Heart right ventricle (tissue), 16 donors: ENCODE data around the gene GRIN3B. TPM values are rescaled to one million over a fixed set of nuclear protein-coding genes. Genes with fewer than 3 reads are reported as not detected.

Source experiments
- ATAC-seq, 8 donors: fragments of 200-7000 bp; cut with Tn5 transposase; one replicate each; pipeline ENCODE4 v1.9.1; 2020; ENCODE audit warnings: mild to moderate bottlenecking in 8 of 8, moderate library complexity in 8 of 8, moderate number of reproducible peaks in 1 of 8
- DNase-seq, 2 donors: peaks; one replicate each; pipeline ENCODE4 v3.0.0-alpha.2; 2020
- H3K27ac ChIP-seq, 10 donors: fragments of 200-600 bp; sonication (generic) in 2 of 10; one replicate each; pipeline versions ENCODE4 v1.5.0 to v1.8.0; 2020 to 2022; ENCODE audit warnings: mild to moderate bottlenecking in 3 of 10
- H3K27me3 ChIP-seq, 7 donors: fragments of 200-600 bp; one replicate each; pipeline ENCODE4 v1.8.0; 2021 to 2022; ENCODE audit warnings: mild to moderate bottlenecking in 2 of 7
- H3K36me3 ChIP-seq, 9 donors: fragments of 200-600 bp; sonication (generic) in 1 of 9; one replicate each; pipeline versions ENCODE4 v1.5.0 to v1.8.0; 2020 to 2022; ENCODE audit warnings: mild to moderate bottlenecking in 2 of 9
- H3K4me1 ChIP-seq, 9 donors: fragments of 200-600 bp; sonication (generic) in 1 of 9; one replicate each; pipeline versions ENCODE4 v1.5.0 to v1.8.0; 2020 to 2022; ENCODE audit warnings: mild to moderate bottlenecking in 4 of 9
- H3K4me3 ChIP-seq, 10 donors: fragments of 200-600 bp; sonication (generic) in 2 of 10; one replicate each; pipeline versions ENCODE4 v1.5.0 to v1.8.0; 2020 to 2022; ENCODE audit warnings: mild to moderate bottlenecking in 7 of 10, moderate library complexity in 2 of 10
- H3K9me3 ChIP-seq, 11 donors: fragments of 200-600 bp in 10 of 11; sonication (generic) in 2 of 11; one replicate each; pipeline versions ENCODE4 v1.5.0 to v1.8.0; 2013 to 2022; ENCODE audit warnings: mild to moderate bottlenecking in 2 of 11, control low read depth in 1 of 11, moderate library complexity in 1 of 11
- CTCF ChIP-seq, 9 donors: fragments of 200-600 bp; sonication (generic) in 2 of 9; IDR thresholded peaks; one replicate each; pipeline versions ENCODE4 v1.5.0 to v1.8.0; 2021 to 2022; ENCODE audit warnings: antibody characterized with exemption in 9 of 9, mild to moderate bottlenecking in 5 of 9, moderate library complexity in 1 of 9
- WGBS, 2 donors: extraction: QIAGEN DNeasy Blood & Tissue Kit; methylation state at CpG; one replicate each; pipeline ENCODE4 v1.1.7; 2013; ENCODE audit warnings: inconsistent platforms in 1 of 2; 5-methylcytosine and 5-hydroxymethylcytosine counted together
- intact Hi-C, 10 donors: fragments of 100-400 bp; cut with DNase I; formaldehyde crosslinking; loops; one replicate each; pipeline versions ENCODE4 v1.11.1 to v1.14.2; 2022
- polyA plus RNA-seq, 2 donors: library from polyadenylated mRNA; stranded (reverse); fragments of 200-250 nt; gene quantifications; one replicate each; pipeline ENCODE4 v1.2.3, GENCODE V29; 2013
- total RNA-seq, 10 donors: library from RNA; stranded (reverse); fragmentation: NEBNext Ultra II Directional in 3 of 10; extraction: Animal tissue kit (Norgen Biotek cat#: 25700) in 3 of 10; gene quantifications; one replicate each; pipeline versions ENCODE4 v1.2.1 to v1.2.4, GENCODE V29; 2021 to 2023
- donor health status: Arrhythmogenic right ventricular cardiomyopathy.
- donor health status: ischemic (EF 13 %, LVEDD 7.1; RV severe dilation, severe dysfunction).
- donor health status: healthy with polysubstance abuse.
- donor health status: DM: no; HTN: yes; CAD: no.
- donor health status: DM: no; HTN: no; CAD: no.
- donor health status: ischemic (EF 25% LVEDD 6.9; RV normal size, moderate dysfunction).
- donor health status: ischemic (EF 25% LVEDD 5.7; RV mildly dilated, moderate dysfunction).
- donor health status: healthy.
- donor health status: DM: yes; HTN: yes; CAD: no.
- donor health status: Ischemic cardiomyopathy.
- donor health status: ischemic (EF 35%, LVEDD 5.7; RV mildly dilated, moderate dysfunction).
- donor health status: nonischemic (EF 11% LVEDD 7.7; RV severe dilation, severe dysfunction).
- donor health status: DM: yes; HTN: yes; CAD: no.
- donor health status: PGD.
- donor health status: ischemic (EF 29% LVEDD 5.4; RV normal size, mild dysfunction).
- donor health status: nonischemic (EF 23%, LVEDD 6.1; RV moderate dilation, normal function).

The GRIN3B gene
- total and polyA plus RNA-seq, 12 donors: 0.01 to 0.10 (median 0.08) TPM; not detected in 8

DNA sequence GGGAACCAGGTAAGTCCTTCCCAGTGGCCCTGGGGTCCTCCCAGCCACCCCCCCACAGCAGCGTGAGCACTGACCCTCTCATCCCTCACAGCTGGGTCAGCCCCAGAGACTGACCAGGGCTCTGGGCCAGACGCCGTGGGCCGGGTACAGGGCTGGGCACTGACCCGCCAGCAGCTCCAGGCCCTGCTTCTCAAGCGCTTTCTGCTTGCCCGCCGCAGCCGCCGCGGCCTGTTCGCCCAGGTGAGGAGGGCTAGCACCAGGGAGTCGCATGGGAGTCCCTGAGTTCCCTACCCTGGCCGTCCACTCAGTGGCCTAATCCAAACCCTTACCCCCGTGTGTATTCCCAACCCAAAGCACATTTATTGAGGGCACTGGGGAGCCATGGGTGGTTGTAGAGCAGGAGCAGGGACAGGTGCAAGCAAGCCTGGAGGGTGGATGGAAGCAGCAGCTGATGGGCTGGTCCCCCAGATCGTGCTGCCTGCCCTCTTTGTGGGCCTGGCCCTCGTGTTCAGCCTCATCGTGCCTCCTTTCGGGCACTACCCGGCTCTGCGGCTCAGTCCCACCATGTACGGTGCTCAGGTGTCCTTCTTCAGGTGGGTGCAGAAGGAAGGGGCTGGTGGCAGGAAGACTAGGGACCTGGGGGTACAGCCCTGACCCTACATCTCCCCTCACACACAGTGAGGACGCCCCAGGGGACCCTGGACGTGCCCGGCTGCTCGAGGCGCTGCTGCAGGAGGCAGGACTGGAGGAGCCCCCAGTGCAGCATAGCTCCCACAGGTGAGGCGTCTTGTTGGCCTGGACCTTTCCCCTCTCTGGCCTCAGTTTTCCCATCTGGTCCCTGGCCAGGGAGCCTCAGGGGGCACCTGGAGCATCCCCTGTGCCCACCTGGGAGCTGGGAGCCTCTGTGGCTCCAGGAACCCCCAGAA lies 54.1 kb downstream of the GRIN3B start:
- 92 to 93% methylated on average over 27 to 28 of the region's 28 CpGs for WGBS, 2 donors
- DNase-seq (no peak), ATAC-seq (no peak)
- no peak overlapping the region for H3K4me3 ChIP-seq
- no peak for TF ChIP-seq CTCF (IDR thresholded peaks at IDR 0.05)
- peaks cover 0 to 36% (median 0%) of the 10 kb centered on the region in 9 donors for H3K36me3 ChIP-seq
- peaks cover 0 to 51% (median 32%) of the 10 kb centered on the region in 11 donors for H3K9me3 ChIP-seq
- intact Hi-C loops: no loop called here
- no peaks in the 10 kb centered on the region for H3K27me3 ChIP-seq
- no peaks in the 10 kb centered on the region for H3K4me1 ChIP-seq
- no peak overlapping the region for H3K27ac ChIP-seq

- Histone ChIP-seq H3K4me3 (no peak overlapping the region), H3K36me3 (peaks cover 0 to 39% (median 0%) of the 10 kb centered on the region in 9 donors), H3K27ac (no peak overlapping the region), H3K9me3 (peaks cover 0 to 57% (median 34%) of the 10 kb centered on the region in 11 donors), H3K27me3 (no peaks in the 10 kb centered on the region), H3K4me1 (no peaks in the 10 kb centered on the region)
- TF ChIP-seq CTCF (IDR thresholded peaks at IDR 0.05): no peak
- ATAC-seq (no peak), DNase-seq (no peak)
- intact Hi-C loops: no loop called here
- 96 to 99% methylated on average over 14 of the region's 14 CpGs for WGBS, 2 donors
These were observed 54.8 kb downstream of the GRIN3B start for GRCh38 chr19:1055028-1055425.

- Histone ChIP-seq H3K9me3 (peaks cover 0 to 65% (median 34%) of the 10 kb centered on the region in 11 donors), H3K36me3 (peaks cover 0 to 39% (median 0%) of the 10 kb centered on the region in 9 donors), H3K27me3 (no peaks in the 10 kb centered on the region), H3K4me1 (no peaks in the 10 kb centered on the region), H3K4me3 (no peak overlapping the region), H3K27ac (no peak overlapping the region)
- ATAC-seq (peak in 1 of 8 donors; percentile 21), DNase-seq (no peak)
- intact Hi-C loops: no loop called here
- no peak for TF ChIP-seq CTCF (IDR thresholded peaks at IDR 0.05)
- 96 to 97% methylated on average over 20 of the region's 20 CpGs for WGBS, 2 donors
These were observed 55.8 kb downstream of the GRIN3B start for GRCh38 chr19:1055886-1056620.

- DNase-seq (no peak), ATAC-seq (peak in 1 of 8 donors; percentile 33)
- Histone ChIP-seq H3K27ac (no peak overlapping the region), H3K9me3 (peaks cover 0 to 65% (median 34%) of the 10 kb centered on the region in 11 donors), H3K27me3 (no peaks in the 10 kb centered on the region), H3K4me1 (no peaks in the 10 kb centered on the region), H3K4me3 (no peak overlapping the region), H3K36me3 (peaks cover 0 to 39% (median 0%) of the 10 kb centered on the region in 9 donors)
- WGBS, 2 donors: 42 to 54% methylated on average over 3 of the region's 3 CpGs
- intact Hi-C loops: no loop called here
- TF ChIP-seq CTCF (IDR thresholded peaks at IDR 0.05): peak in 2 of 9 donors; percentile 5 to 39
These were observed 57.1 kb downstream of the GRIN3B start for GRCh38 chr19:1057176-1057855.
